MM.1S (cell line): ENCODE measurements around the gene HSD11B2.

Experiments used
- EZH2 ChIP-seq: fragments of 300-600 bp; sonication (generic); optimal IDR thresholded peaks from 2 replicates; pipeline ENCODE3; 2017; ENCODE audit warnings: low read depth, mild to moderate bottlenecking, antibody characterized with exemption, low read length, mixed read lengths
- TF ChIP-seq, protein P1 (sequence below): fragments of 300-600 bp; sonication (generic); IDR thresholded peaks from 2 replicates; pipeline ENCODE4 v1.5.1; 2016; ENCODE audit warnings: antibody characterized with exemption, low read length, mixed read lengths

DNA sequence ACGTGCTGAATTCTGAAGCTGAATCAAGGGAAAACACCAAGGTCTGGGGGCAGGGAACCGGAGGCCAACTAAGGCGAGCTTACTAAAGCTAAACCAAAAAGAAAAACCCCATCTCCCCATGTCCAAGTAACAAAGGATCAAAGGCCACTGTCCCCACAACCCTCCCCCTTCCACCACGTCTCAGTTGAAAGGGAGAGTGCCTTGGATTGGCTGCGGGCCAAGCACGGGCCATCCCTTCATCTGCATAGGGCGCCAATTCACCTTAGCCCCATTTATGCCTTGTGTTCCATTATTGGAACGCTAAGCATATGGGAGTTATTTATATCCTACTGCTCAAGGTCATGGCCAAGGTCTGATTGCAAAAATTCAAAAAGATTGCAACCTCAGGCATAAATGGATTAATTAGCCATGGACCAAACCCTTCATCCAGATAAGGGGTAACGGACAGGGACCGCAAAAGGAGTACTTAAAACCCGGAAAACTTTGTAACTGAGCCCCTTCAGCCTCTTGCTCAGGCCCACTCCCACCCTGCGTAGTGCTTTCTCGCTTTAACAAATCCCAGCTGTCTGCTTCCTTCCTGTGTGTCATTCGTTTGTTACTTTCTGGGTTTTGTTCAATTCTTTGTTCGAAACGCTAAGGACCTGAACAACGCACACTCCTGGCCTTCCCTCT, 50.8 kb downstream of the HSD11B2 start:
- TF ChIP-seq EZH2: no peak
- TF ChIP-seq, protein P1, sequence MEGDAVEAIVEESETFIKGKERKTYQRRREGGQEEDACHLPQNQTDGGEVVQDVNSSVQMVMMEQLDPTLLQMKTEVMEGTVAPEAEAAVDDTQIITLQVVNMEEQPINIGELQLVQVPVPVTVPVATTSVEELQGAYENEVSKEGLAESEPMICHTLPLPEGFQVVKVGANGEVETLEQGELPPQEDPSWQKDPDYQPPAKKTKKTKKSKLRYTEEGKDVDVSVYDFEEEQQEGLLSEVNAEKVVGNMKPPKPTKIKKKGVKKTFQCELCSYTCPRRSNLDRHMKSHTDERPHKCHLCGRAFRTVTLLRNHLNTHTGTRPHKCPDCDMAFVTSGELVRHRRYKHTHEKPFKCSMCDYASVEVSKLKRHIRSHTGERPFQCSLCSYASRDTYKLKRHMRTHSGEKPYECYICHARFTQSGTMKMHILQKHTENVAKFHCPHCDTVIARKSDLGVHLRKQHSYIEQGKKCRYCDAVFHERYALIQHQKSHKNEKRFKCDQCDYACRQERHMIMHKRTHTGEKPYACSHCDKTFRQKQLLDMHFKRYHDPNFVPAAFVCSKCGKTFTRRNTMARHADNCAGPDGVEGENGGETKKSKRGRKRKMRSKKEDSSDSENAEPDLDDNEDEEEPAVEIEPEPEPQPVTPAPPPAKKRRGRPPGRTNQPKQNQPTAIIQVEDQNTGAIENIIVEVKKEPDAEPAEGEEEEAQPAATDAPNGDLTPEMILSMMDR: no peak
